GM12878 (cell line): ENCODE measurements around the gene BRME1. TPM values are rescaled to one million over a fixed set of nuclear protein-coding genes. Genes with fewer than 3 reads are reported as not detected.

Source experiments
- BHLHE40 ChIP-seq, 2 experiments: fragments of 450-650 bp in 1 of 2; IDR thresholded peaks; 2 replicates each; pipeline ENCODE4 v1.6.1; 2011 to 2017; ENCODE audit warnings: low read depth in 2 of 2, borderline replicate concordance in 1 of 2, improper control_type of control experiment in 1 of 2, low read length in 1 of 2, mild to moderate bottlenecking in 1 of 2
- BMI1 ChIP-seq: fragments of 450-650 bp; IDR thresholded peaks from 2 replicates; pipeline ENCODE4 v1.6.1; 2016; ENCODE audit warnings: mild to moderate bottlenecking, moderate library complexity, borderline replicate concordance
- CBFB ChIP-seq: IDR thresholded peaks from 2 replicates; pipeline ENCODE4 v1.6.1; 2016; ENCODE audit warnings: antibody characterized with exemption, low read depth
- CBX3 ChIP-seq: fragments of 200-600 bp; sonication (generic); IDR thresholded peaks from 2 replicates; pipeline ENCODE4 v1.6.1; 2016; ENCODE audit warnings: low read depth, borderline replicate concordance
- E2F8 ChIP-seq: fragments of 450-650 bp; IDR thresholded peaks from 2 replicates; pipeline ENCODE4 v1.6.1; 2018; ENCODE audit warnings: mild to moderate bottlenecking, low read depth, moderate library complexity; ENCODE audit not compliant: partially characterized antibody
- FOS ChIP-seq: IDR thresholded peaks from 3 replicates; pipeline ENCODE4 v1.6.1; 2011; ENCODE audit warnings: borderline replicate concordance; ENCODE audit not compliant: insufficient read length; ENCODE audit errors: extremely low read depth
- FOXM1 ChIP-seq: IDR thresholded peaks from 2 replicates; pipeline ENCODE4 v1.6.1; 2012; ENCODE audit warnings: low read depth, mild to moderate bottlenecking, inconsistent platforms, low read length, moderate library complexity
- LARP7 ChIP-seq: fragments of 450-650 bp; IDR thresholded peaks from 2 replicates; pipeline ENCODE4 v1.6.1; 2017; ENCODE audit warnings: mild to moderate bottlenecking
- MEF2B ChIP-seq: fragments of 450-650 bp; IDR thresholded peaks from 2 replicates; pipeline ENCODE4 v1.6.1; 2018; ENCODE audit warnings: mild to moderate bottlenecking, moderate library complexity; ENCODE audit not compliant: partially characterized antibody, poor library complexity, severe bottlenecking
- MLLT1 ChIP-seq: fragments of 450-650 bp; IDR thresholded peaks from 2 replicates; pipeline ENCODE4 v1.6.1; 2016; ENCODE audit warnings: mild to moderate bottlenecking
- MTA3 ChIP-seq: IDR thresholded peaks from 2 replicates; pipeline ENCODE4 v1.6.1; 2012; ENCODE audit warnings: low read length, inconsistent platforms, borderline replicate concordance
- NFIC ChIP-seq: IDR thresholded peaks from 2 replicates; pipeline ENCODE4 v1.6.1; 2012; ENCODE audit warnings: low read depth, mild to moderate bottlenecking, inconsistent platforms, low read length, moderate library complexity
- SIX5 ChIP-seq: IDR thresholded peaks from 2 replicates; pipeline ENCODE4 v1.6.1; 2011; ENCODE audit warnings: mild to moderate bottlenecking, low read depth, low read length, moderate library complexity; ENCODE audit not compliant: severe bottlenecking
- SMAD5 ChIP-seq: IDR thresholded peaks from 2 replicates; pipeline ENCODE4 v1.6.1; 2016; ENCODE audit warnings: antibody characterized with exemption, low read depth
- SRF ChIP-seq, 2 experiments: IDR thresholded peaks; 2 replicates each; pipeline ENCODE4 v1.6.1; 2011; ENCODE audit warnings: low read depth in 2 of 2, low read length in 2 of 2, mild to moderate bottlenecking in 1 of 2, moderate library complexity in 1 of 2
- TCF7 ChIP-seq: IDR thresholded peaks from 2 replicates; pipeline ENCODE4 v1.6.1; 2014; ENCODE audit warnings: antibody characterized with exemption, borderline replicate concordance
- ZBTB11 ChIP-seq: fragments of 450-650 bp; formaldehyde crosslinking; IDR thresholded peaks from 2 replicates; pipeline ENCODE4 v1.5.0; 2022; ENCODE audit warnings: mild to moderate bottlenecking, missing genetic modification characterization
- ZBTB4 ChIP-seq: fragments of 450-650 bp; formaldehyde crosslinking; IDR thresholded peaks from 2 replicates; pipeline ENCODE4 v1.4.0; 2022; ENCODE audit warnings: mild to moderate bottlenecking, moderate library complexity
- polyA plus RNA-seq, 11 experiments: library from polyadenylated mRNA; depleted of rRNA in 4 of 11; unstranded in 6 of 11; stranded (reverse) in 5 of 11; fragments of >200 nt; fragmentation: Nextera tagmentation in 4 of 11; fragmentation: Illumina TruSeq in 1 of 11; extraction: Ambion mirVana in 4 of 11; extraction: Trizol in 1 of 11; gene quantifications; 1 replicate in 1 of 11; 2 replicates in 10 of 11; pipeline versions ENCODE4 v1.2.1 to v1.2.3, GENCODE V29; 2011 to 2016; ENCODE audit warnings: inconsistent platforms in 2 of 11, missing spikeins in 2 of 11, low read depth in 1 of 11
- total RNA-seq, 4 experiments: library from RNA; depleted of rRNA in 3 of 4; stranded (reverse); fragments of >200 nt in 3 of 4; fragmentation: Illumina TruSeq in 1 of 4; extraction: Trizol in 1 of 4; gene quantifications; 2 replicates each; pipeline versions ENCODE4 v1.2.1 to v1.2.3, GENCODE V29; 2013 to 2021

The BRME1 gene
- total and polyA plus RNA-seq, 10 of the 15 experiments (the other 5 are each of a cell fraction or from before 2014, with no cell fraction given) = 0.07 to 2.2 (median 1.1) TPM; not detected in 1

- TF ChIP-seq ZBTB11 (CRISPR knock-in tag) (no peak), MEF2B (no peak), SIX5 (peak; percentile 93), SMAD5 (no peak), BHLHE40 (IDR thresholded peaks at IDR 0.05; ENCODE audit: borderline replicate concordance in 1 of 2, low read depth in 2 of 2, low read length in 1 of 2) (peak; percentile 25 to 72; a peak in 2 of 4 replicates), NFIC (no peak), TCF7 (no peak), SRF (IDR thresholded peaks at IDR 0.05; ENCODE audit: low read depth in 2 of 2, low read length in 2 of 2) (no peak), MLLT1 (peak; percentile 87), FOS (no peak), FOXM1 (no peak), CBX3 (no peak), BMI1 (no peak), MTA3 (no peak), LARP7 (peak; percentile 73), E2F8 (peak; percentile 79), CBFB (no peak), ZBTB4 (no peak)
Observed at GRCh38 chr19:13905634-13906520, at the start of gene BRME1, which contains the start of gene CC2D1A (continued).
